HEK293 (cell line): ENCODE results near the gene HGFAC.

Experiments used
- CTCF ChIA-PET: fragments of 350-600 bp; formaldehyde crosslinking; extraction: SDS; loops from one replicate; lab custom pipeline; 2021; ENCODE audit warnings: antibody characterized with exemption; lab: Yijun Ruan, JAX
- POLR2A ChIA-PET: fragments of 300-600 bp; formaldehyde crosslinking; extraction: SDS; loops from one replicate; lab custom pipeline; 2020; ENCODE audit warnings: antibody characterized with exemption, inconsistent platforms; lab: Yijun Ruan, JAX
- H3K27ac ChIP-seq: fragments of 200-500 bp; sonication (Bioruptor generic); 2 replicates; pipeline ENCODE4 v1.5.1; 2014; ENCODE audit warnings: low read depth, low read length, control low read depth, inconsistent platforms; ENCODE audit errors: extremely low read depth
- H3K36me3 ChIP-seq, 2 experiments: fragments of 200-500 bp in 1 of 2; sonication (Bioruptor generic) in 1 of 2; 1 replicate in 1 of 2; 2 replicates in 1 of 2; pipeline ENCODE4 v1.5.1; 2014 to 2017; ENCODE audit warnings: inconsistent platforms in 2 of 2, low read length in 2 of 2; ENCODE audit not compliant: control insufficient read depth in 2 of 2, insufficient read depth in 1 of 2
- H3K4me1 ChIP-seq: fragments of 200-500 bp; sonication (Bioruptor generic); 2 replicates; pipeline ENCODE4 v1.5.1; 2014; ENCODE audit warnings: mild to moderate bottlenecking, low read length, inconsistent platforms; ENCODE audit not compliant: control insufficient read depth, insufficient read depth
- H3K4me3 ChIP-seq: 2 replicates; pipeline ENCODE4 v1.5.1; 2011; ENCODE audit warnings: low read depth, mild to moderate bottlenecking, control low read depth, low read length, moderate library complexity
- H3K9me3 ChIP-seq: fragments of 200-500 bp; sonication (Bioruptor generic); 2 replicates; pipeline ENCODE4 v1.5.1; 2014; ENCODE audit warnings: low read depth, low read length, inconsistent platforms; ENCODE audit not compliant: control insufficient read depth, insufficient read depth
- SALL2 ChIP-seq: fragments of 450-650 bp; formaldehyde crosslinking; IDR thresholded peaks from 2 replicates; pipeline ENCODE4 v1.5.0; 2017; ENCODE audit warnings: missing biosample characterization, mild to moderate bottlenecking, missing genetic modification characterization, borderline replicate concordance
- YY1 ChIP-seq: fragments of 450-650 bp; formaldehyde crosslinking; IDR thresholded peaks from 2 replicates; pipeline ENCODE4 v1.5.1; 2018; ENCODE audit warnings: missing biosample characterization, missing genetic modification characterization
- ZBTB21 ChIP-seq: fragments of 450-650 bp; formaldehyde crosslinking; IDR thresholded peaks from 2 replicates; pipeline ENCODE4 v1.5.1; 2017; ENCODE audit warnings: missing biosample characterization, missing genetic modification characterization
- ZNF214 ChIP-seq: fragments of 450-650 bp; formaldehyde crosslinking; IDR thresholded peaks from 2 replicates; pipeline ENCODE4 v1.5.1; 2017; ENCODE audit warnings: missing biosample characterization, mild to moderate bottlenecking, missing genetic modification characterization, borderline replicate concordance
- ZNF530 ChIP-seq: fragments of 450-650 bp; formaldehyde crosslinking; IDR thresholded peaks from 2 replicates; pipeline ENCODE4 v1.5.1; 2016; ENCODE audit warnings: low read depth, missing biosample characterization, missing genetic modification characterization
- ZNF596 ChIP-seq: fragments of 450-650 bp; IDR thresholded peaks from 2 replicates; pipeline ENCODE4 v1.5.0; 2018; ENCODE audit warnings: missing biosample characterization, mild to moderate bottlenecking, missing genetic modification characterization, moderate library complexity
- ZNF629 ChIP-seq: fragments of 450-650 bp; formaldehyde crosslinking; IDR thresholded peaks from 2 replicates; pipeline ENCODE4 v1.5.1; 2017; ENCODE audit warnings: missing biosample characterization, missing genetic modification characterization
- ZNF76 ChIP-seq: fragments of 450-650 bp; formaldehyde crosslinking; IDR thresholded peaks from 2 replicates; pipeline ENCODE4; 2016; ENCODE audit warnings: low read depth, missing biosample characterization, missing genetic modification characterization, borderline replicate concordance
- ZXDB ChIP-seq: fragments of 450-650 bp; formaldehyde crosslinking; IDR thresholded peaks from 2 replicates; pipeline ENCODE4 v1.5.1; 2016; ENCODE audit warnings: missing biosample characterization, missing genetic modification characterization
- TF ChIP-seq, protein P1 (sequence below): IDR thresholded peaks from 2 replicates; pipeline ENCODE4 v1.6.1; 2011; ENCODE audit warnings: mild to moderate bottlenecking, low read depth, low read length, borderline replicate concordance
- TF ChIP-seq, protein P2 (sequence below): fragments of 450-650 bp; formaldehyde crosslinking; IDR thresholded peaks from 2 replicates; pipeline ENCODE4 v1.5.1; 2016; ENCODE audit warnings: missing biosample characterization, missing genetic modification characterization
- TF ChIP-seq, protein P3 (sequence below): fragments of 450-650 bp; formaldehyde crosslinking; IDR thresholded peaks from 2 replicates; pipeline ENCODE4 v1.5.1; 2016; ENCODE audit warnings: missing biosample characterization, missing genetic modification characterization, borderline replicate concordance
- TF ChIP-seq, protein P4 (sequence below): fragments of 450-650 bp; formaldehyde crosslinking; IDR thresholded peaks from 2 replicates; pipeline ENCODE4 v1.5.1; 2016; ENCODE audit warnings: missing biosample characterization, missing genetic modification characterization
- TF ChIP-seq, protein P5 (sequence below): fragments of 450-650 bp; formaldehyde crosslinking; conservative IDR thresholded peaks from 2 replicates; pipeline ENCODE4 v1.5.1; 2016; ENCODE audit warnings: low read depth, missing biosample characterization, missing genetic modification characterization

Gene HGFAC

DNA sequence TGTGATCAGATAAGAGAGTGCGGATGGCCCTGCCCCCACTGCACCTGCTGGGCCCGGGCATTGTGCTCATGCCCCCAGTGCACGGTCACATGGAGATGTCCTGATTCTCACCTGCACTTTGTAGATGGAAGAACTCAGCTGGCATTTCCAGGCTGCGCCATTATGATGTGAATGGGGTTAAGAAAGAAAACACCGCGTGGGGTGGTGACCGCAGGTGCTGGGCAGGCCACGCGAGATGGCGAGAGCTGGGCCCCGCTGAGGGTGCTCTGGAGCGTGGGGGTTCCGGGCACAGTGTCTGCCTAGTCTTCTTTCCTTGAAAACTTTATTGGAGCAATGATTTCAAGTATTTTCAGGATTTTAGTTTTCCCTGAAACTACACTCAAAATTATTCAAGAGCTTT is 17.8 kb upstream of the HGFAC start:
- peaks cover 0 to 6% of the 10 kb centered on the region in 2 experiments; a peak in 1 of 3 replicates for H3K36me3 ChIP-seq
- H3K27ac ChIP-seq, result no peak overlapping the region
- TF ChIP-seq, protein P1, sequence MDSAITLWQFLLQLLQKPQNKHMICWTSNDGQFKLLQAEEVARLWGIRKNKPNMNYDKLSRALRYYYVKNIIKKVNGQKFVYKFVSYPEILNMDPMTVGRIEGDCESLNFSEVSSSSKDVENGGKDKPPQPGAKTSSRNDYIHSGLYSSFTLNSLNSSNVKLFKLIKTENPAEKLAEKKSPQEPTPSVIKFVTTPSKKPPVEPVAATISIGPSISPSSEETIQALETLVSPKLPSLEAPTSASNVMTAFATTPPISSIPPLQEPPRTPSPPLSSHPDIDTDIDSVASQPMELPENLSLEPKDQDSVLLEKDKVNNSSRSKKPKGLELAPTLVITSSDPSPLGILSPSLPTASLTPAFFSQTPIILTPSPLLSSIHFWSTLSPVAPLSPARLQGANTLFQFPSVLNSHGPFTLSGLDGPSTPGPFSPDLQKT, result no peak
- TF ChIP-seq ZBTB21 (no peak), YY1 (tag by site-specific recombination) (no peak)
- POLR2A ChIA-PET, result no interaction called here
- H3K4me1 ChIP-seq, result no peaks in the 10 kb centered on the region
- CTCF ChIA-PET, result no interaction called here
- no peaks in the 10 kb centered on the region for H3K9me3 ChIP-seq
- H3K4me3 ChIP-seq, result no peak overlapping the region

DNA sequence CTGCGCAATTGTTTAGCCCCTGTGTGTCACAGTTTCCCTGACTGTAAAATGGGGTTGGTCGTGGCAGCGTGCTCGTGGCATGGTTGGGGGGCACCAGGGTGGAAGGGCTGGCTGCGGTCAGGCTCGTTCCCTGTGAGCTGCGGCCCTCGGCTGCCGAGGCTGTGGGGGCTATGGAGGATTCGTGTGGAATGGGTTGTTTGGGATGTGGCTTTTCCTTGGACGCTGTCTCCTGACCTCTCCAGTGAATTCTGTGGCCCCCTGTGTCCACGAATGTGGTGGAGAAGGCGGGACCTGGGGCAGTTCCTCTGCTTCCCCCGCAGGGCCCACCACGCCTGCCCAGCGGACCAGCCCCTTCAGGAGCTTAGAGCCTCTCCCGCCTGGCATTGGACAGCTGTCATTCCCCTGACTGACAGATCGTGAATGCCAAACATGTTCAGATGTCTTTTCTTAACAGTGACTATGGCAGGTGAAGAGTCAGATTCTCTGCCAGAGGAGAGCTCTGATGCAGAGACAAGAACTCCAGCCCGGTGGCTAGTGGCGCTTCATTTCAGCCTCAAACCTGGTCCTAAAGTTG is 17.2 kb upstream of the HGFAC start:
- POLR2A ChIA-PET, result no interaction called here
- TF ChIP-seq ZNF629 (tag by site-specific recombination), result no peak
- no peak for TF ChIP-seq ZNF76 (tag by site-specific recombination)
- TF ChIP-seq, protein P2, sequence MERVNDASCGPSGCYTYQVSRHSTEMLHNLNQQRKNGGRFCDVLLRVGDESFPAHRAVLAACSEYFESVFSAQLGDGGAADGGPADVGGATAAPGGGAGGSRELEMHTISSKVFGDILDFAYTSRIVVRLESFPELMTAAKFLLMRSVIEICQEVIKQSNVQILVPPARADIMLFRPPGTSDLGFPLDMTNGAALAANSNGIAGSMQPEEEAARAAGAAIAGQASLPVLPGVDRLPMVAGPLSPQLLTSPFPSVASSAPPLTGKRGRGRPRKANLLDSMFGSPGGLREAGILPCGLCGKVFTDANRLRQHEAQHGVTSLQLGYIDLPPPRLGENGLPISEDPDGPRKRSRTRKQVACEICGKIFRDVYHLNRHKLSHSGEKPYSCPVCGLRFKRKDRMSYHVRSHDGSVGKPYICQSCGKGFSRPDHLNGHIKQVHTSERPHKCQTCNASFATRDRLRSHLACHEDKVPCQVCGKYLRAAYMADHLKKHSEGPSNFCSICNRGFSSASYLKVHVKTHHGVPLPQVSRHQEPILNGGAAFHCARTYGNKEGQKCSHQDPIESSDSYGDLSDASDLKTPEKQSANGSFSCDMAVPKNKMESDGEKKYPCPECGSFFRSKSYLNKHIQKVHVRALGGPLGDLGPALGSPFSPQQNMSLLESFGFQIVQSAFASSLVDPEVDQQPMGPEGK (tag by site-specific recombination), result no peak
- TF ChIP-seq ZXDB (tag by site-specific recombination), result no peak
- no peak for TF ChIP-seq SALL2 (tag by site-specific recombination)
- no peak for TF ChIP-seq ZNF214 (tag by site-specific recombination)
- TF ChIP-seq, protein P3, sequence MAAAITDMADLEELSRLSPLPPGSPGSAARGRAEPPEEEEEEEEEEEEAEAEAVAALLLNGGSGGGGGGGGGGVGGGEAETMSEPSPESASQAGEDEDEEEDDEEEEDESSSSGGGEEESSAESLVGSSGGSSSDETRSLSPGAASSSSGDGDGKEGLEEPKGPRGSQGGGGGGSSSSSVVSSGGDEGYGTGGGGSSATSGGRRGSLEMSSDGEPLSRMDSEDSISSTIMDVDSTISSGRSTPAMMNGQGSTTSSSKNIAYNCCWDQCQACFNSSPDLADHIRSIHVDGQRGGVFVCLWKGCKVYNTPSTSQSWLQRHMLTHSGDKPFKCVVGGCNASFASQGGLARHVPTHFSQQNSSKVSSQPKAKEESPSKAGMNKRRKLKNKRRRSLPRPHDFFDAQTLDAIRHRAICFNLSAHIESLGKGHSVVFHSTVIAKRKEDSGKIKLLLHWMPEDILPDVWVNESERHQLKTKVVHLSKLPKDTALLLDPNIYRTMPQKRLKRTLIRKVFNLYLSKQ (tag by site-specific recombination), result no peak
- TF ChIP-seq ZNF530 (tag by site-specific recombination), result no peak
- TF ChIP-seq, protein P4, sequence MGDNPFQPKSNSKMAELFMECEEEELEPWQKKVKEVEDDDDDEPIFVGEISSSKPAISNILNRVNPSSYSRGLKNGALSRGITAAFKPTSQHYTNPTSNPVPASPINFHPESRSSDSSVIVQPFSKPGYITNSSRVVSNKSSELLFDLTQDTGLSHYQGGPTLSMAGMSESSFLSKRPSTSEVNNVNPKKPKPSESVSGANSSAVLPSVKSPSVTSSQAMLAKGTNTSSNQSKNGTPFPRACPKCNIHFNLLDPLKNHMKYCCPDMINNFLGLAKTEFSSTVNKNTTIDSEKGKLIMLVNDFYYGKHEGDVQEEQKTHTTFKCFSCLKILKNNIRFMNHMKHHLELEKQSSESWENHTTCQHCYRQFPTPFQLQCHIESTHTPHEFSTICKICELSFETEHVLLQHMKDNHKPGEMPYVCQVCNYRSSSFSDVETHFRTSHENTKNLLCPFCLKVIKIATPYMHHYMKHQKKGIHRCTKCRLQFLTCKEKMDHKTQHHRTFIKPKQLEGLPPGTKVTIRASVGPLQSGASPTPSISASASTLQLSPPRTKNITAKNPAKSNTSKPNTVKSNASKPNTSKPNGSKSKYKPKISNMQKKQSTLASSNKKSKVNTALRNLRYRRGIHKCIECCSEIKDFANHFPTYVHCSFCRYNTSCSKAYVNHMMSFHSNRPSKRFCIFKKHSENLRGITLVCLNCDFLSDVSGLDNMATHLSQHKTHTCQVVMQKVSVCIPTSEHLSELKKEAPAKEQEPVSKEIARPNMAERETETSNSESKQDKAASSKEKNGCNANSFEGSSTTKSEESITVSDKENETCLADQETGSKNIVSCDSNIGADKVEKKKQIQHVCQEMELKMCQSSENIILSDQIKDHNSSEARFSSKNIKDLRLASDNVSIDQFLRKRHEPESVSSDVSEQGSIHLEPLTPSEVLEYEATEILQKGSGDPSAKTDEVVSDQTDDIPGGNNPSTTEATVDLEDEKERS (tag by site-specific recombination), result no peak
- TF ChIP-seq, protein P5, sequence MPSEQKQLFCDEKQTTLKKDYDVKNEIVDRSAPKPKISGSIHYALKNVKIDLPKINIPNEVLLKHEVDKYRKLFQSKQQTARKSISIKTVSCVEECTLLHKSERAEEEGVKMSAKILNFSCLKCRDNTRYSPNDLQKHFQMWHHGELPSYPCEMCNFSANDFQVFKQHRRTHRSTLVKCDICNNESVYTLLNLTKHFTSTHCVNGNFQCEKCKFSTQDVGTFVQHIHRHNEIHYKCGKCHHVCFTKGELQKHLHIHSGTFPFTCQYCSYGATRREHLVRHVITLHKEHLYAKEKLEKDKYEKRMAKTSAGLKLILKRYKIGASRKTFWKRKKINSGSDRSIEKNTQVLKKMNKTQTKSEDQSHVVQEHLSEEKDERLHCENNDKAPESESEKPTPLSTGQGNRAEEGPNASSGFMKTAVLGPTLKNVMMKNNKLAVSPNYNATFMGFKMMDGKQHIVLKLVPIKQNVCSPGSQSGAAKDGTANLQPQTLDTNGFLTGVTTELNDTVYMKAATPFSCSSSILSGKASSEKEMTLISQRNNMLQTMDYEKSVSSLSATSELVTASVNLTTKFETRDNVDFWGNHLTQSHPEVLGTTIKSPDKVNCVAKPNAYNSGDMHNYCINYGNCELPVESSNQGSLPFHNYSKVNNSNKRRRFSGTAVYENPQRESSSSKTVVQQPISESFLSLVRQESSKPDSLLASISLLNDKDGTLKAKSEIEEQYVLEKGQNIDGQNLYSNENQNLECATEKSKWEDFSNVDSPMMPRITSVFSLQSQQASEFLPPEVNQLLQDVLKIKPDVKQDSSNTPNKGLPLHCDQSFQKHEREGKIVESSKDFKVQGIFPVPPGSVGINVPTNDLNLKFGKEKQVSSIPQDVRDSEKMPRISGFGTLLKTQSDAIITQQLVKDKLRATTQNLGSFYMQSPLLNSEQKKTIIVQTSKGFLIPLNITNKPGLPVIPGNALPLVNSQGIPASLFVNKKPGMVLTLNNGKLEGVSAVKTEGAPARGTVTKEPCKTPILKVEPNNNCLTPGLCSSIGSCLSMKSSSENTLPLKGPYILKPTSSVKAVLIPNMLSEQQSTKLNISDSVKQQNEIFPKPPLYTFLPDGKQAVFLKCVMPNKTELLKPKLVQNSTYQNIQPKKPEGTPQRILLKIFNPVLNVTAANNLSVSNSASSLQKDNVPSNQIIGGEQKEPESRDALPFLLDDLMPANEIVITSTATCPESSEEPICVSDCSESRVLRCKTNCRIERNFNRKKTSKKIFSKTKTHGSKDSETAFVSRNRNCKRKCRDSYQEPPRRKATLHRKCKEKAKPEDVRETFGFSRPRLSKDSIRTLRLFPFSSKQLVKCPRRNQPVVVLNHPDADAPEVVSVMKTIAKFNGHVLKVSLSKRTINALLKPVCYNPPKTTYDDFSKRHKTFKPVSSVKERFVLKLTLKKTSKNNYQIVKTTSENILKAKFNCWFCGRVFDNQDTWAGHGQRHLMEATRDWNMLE (tag by site-specific recombination), result no peak
- no peak for TF ChIP-seq ZNF596
- TF ChIP-seq, all 188 proteins: peak for 0
- Histone ChIP-seq H3K4me3 (no peak overlapping the region), H3K27ac (no peak overlapping the region), H3K4me1 (no peaks in the 10 kb centered on the region), H3K9me3 (no peaks in the 10 kb centered on the region), H3K36me3 (peaks cover 0 to 9% of the 10 kb centered on the region in 2 experiments; a peak in 1 of 3 replicates)
- CTCF ChIA-PET, result interaction anchor here (0.6 kb wide), 1 partner anchor 1633 kb away, joined by 3 read pairs; no protein-coding TSS in a partner anchor
